Raji (cell line): Measurements from ENCODE around the gene GAS1.

Experiments
- POLR2A ChIP-seq: IDR thresholded peaks from 2 replicates; pipeline ENCODE4 v1.6.1; 2011; ENCODE audit warnings: low read depth, low read length, control low read depth; ENCODE audit not compliant: insufficient read depth

Gene GAS1

DNA sequence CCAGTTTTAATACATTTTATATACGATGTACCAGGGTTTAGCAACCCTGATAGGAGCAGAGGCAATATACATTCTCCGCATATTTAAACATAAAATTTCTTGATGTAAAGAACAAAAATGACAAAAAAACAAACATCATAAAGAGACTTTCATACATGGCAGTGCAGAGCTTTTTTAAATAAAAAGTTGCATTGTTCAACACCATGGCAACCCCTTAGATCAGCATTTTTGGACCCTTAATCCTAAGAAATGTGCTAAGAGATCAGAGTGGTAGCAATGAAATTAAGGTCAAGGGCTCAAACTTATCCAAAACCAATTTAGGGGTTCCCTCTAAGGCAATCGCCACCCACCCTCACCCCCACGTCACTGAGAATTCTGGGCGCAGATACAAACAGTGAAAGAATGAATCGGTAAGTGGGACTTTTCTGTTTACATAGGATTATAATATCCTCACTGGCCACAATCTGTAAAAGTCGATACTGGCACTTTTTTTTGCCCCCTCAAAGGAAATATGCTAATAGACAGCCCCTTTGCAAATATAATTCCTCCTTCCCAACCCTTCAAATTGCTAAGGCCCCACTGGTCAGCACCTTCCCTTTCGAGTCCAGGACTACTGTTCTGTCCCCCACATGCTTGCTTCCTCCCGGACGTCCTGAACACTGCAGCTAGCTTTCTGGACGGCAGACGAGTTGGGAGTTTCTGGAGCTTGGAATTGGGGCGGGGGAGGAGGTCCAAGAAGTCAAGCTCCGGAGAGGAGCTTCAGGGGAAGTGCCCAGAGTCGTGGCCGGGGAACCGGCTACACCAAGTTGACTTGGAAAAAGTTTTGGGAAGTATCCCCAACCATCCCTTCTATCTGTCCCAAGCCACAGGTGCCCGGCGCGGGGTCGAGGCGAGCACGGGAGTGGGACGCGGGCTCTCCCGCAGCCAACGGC lies 2.2 kb downstream of the GAS1 start:
- no peak for TF ChIP-seq POLR2A

GRCh38 chr9:86943201-86944113 lies 3.8 kb downstream of the GAS1 start:
- TF ChIP-seq POLR2A: no peak

- no peak for TF ChIP-seq POLR2A
Observed at GRCh38 chr9:86942281-86943200, 4.8 kb downstream of the GAS1 start.

DNA sequence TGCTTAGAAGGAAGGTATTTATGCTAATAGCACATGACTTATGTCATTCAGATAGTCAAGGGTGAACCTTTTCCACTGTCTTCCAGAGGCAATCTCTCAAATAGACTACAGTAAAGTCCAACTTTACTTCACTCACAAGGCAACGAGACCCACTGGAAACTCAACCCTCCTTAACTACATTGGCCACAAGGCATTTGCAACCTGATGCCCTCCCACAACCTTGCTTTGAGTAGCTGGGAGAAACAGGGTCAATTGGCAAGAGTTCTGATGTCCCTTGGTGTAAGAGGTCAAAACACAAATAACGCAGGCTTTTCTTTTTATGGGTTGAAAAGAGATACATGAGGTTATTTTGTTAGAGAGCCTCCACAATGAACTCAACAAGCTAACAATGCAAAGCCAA lies 6.1 kb downstream of the GAS1 start:
- no peak for TF ChIP-seq POLR2A

DNA sequence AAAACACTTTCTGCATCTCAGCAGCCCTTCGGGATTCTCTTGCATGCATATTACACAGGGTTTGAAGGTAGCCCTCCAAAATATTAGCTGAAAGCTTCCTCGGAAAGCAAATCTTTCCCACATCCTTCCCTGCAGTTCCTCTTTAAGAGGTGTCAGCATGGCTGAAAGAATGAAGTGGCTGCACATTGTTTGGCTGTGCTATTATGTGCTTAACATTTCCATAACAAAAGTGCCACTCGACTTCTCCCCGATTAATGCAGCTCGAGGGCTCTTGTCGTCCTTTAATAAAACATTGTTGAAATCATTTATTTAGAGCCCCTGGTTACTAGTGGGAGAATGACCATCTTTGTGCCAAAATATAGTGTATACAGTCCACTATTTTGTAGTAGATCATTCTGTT lies 6.5 kb downstream of the GAS1 start:
- no peak for TF ChIP-seq POLR2A

GRCh38 chr9:86939891-86940290 lies 7.4 kb downstream of the GAS1 start:
- no peak for TF ChIP-seq POLR2A

DNA sequence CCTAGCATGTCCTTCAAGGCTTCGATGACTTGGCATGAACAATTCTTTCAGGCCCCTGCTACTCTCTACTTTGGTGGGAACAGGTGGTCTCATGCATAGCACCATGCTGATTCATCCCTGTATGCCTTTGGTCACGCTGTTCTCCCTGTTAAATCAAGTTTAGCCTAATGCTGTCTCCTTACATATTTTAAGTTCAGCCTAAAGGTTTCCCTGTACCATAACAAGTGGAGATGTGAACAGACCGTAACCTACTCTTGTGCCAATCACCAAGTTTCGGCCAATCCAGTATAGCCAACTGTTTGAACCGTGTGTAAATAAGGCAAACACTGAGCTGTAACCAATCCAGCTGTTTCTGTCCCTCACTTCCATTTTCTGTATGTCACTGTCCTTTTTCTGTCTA lies 8.0 kb downstream of the GAS1 start:
- no peak for TF ChIP-seq POLR2A

- no peak for TF ChIP-seq POLR2A
Observed at GRCh38 chr9:86938780-86939179, 8.5 kb downstream of the GAS1 start.

DNA sequence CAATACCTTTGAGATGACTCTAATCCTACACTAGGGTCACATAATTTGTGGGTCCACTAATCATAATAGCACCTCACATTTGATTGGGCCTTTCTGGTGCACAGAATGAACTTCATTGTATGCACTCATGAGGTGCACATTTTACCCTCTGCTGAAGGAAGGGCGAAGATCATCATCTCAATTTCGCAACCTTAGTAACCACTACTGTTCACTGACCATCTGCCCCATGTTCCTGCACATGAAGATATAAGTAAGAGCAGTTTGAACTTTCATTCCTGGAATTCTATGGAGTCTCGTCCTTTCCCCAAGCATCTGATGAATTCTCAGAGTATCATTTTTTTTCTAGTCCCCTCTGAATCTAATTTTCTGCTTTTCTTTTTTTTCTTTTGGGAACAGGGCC lies 21.2 kb downstream of the GAS1 start:
- no peak for TF ChIP-seq POLR2A

DNA sequence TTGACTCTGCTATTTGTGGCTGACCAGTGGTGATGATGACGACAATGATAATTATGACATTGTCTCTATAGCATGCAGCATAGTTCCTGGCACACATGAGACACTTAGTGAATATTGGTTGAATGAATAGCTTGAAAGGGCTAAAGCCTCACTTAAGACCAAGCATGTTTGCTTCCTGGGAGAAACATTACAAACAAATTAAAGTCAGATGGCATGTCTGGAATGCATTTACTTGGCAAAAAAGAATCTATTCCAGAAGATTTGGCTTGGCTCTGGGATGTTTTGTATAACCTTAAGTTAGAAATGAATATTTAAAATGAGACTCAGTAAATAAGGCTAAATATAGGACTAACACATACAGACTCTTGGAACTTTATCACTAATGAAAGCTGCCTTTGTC lies 21.6 kb downstream of the GAS1 start:
- TF ChIP-seq POLR2A: no peak

DNA sequence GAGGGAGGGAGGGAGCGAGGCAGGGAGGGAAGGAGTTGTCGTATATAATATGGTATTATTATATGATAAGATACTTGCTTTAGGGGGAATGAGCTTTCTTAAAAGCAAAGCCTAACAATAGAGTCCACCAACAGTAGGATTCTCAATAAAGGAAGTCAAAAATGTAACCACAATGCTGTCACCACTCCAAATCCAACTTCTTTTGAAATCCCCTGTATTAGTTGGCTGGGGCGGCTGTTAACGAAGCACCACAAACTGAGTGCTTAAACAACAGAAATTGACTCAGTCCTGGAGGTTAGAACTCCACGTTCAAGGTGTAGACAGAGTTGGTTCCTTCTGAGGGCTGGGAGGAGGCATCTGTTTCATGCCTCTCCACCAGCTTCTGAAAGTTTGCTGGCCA lies 23.1 kb downstream of the GAS1 start:
- no peak for TF ChIP-seq POLR2A

DNA sequence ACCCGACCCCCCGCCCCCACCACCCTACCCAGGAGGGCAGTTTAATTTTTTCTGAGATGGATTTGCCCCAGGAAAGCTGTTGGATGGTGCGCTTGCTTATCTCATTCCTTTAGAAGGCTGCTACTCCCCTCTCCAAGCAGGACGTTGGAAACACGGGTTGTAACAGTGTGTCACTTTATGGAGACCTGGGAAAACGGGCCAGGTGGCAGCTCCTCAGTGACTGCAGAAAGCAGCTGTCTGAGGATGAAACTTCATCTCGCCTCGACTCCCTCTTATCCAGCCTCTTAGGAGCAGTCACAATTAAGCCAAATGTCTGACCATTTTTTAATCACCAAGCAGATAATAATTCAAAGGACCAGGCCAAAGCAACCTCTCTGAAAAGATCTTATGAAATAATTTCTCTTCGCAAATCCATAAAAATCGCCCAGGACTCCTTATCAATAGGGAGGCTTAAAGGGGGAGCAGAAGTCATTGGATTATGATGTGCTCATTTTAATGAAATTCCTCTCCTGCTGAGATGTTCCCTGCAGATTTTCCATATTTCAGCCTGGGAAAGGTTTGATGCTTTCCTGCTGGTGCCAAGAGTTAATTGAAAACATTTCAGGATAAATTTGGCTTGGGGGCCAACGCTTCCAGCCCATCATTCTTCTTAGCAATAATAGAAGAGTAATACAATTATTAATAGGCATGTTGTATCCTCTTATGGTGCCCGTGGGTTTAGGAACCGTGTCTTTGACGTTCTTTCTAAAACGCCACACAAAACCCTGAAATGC lies 26.0 kb downstream of the GAS1 start:
- TF ChIP-seq POLR2A: no peak

- no peak for TF ChIP-seq POLR2A
Observed at GRCh38 chr9:86918556-86918955, 28.8 kb downstream of the GAS1 start.

- no peak for TF ChIP-seq POLR2A
Observed at GRCh38 chr9:86912210-86912609, 35.1 kb downstream of the GAS1 start.
